Cerebellar cortex (tissue), 1 donor: ENCODE results near the gene RBMXL3.
"Not testable (repeated sequence)": the region's sequence is repeated elsewhere in the genome, so short reads cannot be mapped to it uniquely, and the experiment has no call there.

Experiments used
- DNase-seq: peaks from one replicate; pipeline ENCODE4 v3.0.0-alpha.2; 2015; ENCODE audit warnings: low spot score

The RBMXL3 gene

DNA sequence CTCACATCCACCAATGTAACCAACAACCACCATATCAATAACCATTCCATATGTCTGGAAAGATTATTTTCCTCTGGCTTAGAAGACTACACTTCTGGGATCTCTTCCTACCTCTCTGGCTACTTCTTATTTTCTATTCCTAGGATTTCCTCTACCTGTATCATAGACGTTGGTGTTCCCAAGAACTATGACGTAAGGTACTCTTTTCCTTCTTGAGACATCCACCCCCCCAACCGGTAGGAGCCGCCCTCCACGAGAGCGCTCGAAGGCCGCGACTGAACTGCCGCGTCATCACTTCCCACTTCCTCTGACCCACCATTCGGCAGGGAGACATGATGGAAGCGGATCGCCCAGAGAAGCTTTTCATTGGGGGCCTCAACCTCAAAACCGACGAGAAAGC lies at the start of gene RBMXL3:
RBMXL3 (plus strand) TSS at position 301 of the 400 bp plus-strand sequence; CDS start at position 333, 32 bp downstream.
- DNase-seq: no peak

DNA sequence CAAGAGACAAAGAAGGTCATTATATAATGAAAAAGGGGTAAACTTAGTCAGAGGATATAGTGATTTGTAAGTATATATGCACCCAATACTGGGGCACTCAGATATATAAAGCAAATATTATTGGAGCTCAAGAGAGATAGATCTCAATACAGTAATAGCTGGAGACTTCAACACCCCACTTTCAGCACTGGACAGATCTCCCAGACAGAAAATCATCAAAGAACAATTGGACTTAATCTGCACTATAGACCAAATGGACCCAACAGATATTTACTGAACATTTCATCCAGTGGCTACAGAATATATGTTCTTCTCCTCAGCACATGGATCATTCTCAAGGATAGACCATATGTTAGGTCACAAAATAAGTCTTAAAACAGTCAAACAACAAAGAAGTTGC lies 47.2 kb upstream of the RBMXL3 start:
- DNase-seq: no peak

DNA sequence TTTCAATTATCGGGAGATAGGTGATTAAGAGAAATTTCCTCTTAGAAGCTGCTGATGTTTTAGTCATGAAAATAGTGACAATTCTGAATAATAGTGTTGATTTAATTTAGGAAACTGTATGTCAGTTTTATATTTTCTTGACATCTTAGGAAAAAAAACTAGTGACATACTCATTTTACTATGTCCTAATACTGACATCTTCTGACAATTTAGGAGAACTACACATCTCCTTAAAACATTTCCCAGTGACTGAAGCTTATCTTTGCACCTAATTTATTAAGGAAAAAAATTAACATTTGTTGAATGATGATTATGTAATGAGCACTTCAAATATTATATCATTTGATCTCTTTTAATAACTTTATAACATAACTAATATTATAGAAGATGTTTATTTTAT lies 42.0 kb upstream of the RBMXL3 start:
- DNase-seq: peak; percentile 6

DNA sequence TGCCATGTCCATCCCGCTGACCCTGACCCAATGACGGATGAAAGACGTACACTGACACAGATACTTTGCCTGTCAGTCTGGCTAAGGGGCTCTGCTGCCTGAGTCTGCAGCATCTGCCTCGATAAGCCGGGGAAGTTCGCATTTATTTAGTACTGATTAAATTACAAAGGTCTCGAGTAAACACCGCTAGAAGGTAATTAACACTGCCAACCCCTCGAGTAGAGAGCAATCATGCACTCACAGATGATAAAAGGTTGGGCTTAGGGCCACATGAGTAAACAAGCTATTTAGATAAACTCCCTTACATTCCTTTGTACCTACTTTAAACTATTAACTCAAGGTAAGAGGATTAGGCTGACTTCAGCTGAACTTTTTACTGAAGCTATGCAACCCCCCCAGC lies 16.0 kb upstream of the RBMXL3 start:
- DNase-seq: no peak

DNA sequence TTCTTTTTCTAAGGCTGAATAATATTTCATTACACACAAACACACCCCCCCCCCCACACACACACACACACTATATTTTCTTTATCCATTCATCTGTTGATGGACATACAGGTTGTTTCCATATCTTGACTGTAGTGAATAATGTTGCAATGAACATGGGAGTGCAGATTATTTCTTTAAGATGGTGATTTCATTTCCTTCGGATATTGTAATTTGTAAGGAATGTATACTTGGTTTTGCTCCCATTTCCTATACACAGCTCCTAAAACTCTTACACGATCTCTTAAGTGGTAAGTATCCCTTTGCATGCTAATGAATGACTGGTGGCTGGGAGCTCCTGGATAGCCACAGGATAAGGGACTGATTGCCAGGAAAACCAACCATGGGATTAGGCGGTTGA lies 14.7 kb upstream of the RBMXL3 start:
- DNase-seq: no peak

DNA sequence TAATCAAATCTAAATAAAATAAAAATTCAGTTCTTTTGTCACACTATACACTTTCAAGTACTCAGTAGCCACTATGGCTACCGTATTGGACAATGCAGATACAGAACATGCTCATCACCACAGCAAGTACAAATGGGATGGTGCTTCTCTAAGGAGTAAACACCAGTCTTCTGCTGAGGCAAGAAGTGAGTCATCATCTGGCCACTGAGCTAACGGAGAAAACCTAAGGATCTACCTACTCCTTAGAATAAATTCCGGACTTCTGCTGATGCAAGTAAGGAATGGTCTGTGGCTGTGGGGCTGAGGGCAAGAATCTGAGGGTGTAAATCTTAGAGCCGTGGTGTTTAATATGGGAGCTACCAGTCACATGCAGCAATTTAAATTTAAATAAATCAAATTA lies 11.3 kb upstream of the RBMXL3 start:
- no peak for DNase-seq

DNA sequence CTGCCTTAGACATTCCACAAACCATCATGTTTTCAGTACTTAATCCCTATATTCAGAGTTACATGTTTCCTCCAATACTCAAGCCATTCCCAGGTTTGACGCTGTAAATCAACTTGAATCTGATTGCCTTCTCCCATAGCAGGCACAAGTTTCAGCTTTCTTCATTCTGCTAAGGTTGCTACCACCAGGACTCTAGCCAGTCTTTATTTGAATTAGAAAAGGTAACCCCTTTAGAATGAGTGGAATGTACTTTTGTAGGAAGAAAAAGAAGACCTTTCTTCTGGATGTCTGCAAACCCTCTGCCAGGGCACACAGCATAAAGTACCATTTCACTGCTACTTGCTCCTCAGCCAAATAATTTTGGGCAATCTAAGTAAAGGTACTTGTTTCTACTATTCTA lies 10.7 kb upstream of the RBMXL3 start:
- no peak for DNase-seq

DNA sequence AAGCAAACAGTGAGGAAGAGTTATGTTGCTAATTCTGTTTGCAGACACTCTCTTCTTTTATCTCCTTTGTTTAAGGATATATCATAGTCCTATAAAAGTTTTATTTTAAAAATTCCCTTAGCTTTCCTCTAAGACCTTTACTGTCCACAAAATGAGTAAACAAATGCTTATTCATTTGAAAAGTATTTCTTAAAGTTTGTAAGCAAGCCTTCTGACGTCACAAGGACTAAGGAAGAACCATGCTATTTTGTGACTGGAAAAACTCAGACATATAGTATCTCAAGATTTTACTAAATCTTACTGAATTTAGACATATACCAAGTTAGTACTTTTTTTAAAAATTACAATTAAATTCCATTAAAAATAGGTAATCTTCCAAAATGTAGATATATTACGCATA lies 5.2 kb upstream of the RBMXL3 start:
- DNase-seq: no peak

DNA sequence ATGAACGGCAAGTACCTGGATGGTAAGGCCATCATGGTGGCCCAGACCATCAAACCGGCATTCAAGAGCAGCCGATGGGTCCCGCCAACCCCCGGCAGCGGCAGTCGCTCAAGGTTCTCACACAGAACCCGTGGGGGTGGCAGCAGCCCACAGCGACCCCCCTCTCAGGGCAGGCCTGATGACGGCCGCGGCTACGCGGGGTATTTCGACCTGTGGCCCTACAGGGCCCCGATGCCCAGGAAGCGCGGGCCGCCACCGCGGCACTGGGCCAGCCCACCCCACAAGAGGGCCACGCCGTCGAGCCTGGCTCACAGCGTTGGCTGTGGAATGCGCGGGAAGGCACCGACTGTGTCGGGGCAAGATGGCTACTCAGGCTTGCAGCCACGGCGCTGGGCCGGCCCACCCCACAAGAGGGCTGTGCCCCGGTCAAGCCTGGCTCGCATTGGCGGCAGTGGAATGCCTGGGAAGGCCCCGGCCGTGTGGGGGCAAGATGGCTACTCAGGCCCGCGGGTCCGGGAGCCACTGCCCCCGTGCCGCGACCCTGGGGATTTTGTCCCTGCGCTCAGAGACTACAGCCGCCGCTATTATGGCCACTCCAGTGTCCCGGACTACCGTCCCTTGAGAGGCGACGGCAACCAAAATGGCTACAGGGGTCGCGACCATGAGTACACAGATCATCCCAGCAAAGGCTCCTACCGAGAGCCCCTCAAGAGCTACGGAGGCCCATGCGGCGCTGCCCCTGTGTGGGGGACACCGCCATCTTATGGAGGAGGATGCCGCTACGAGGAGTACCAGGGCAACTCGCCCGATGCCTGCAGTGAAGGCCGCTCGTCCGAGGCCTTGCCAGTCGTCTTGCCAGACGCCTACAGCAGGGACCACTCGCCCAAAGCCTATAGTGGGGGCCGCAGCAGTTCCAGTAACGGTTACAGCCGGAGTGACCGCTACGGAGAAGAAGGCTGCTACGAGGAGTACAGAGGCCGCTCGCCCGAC lies 731 bp downstream of the RBMXL3 start:
- no peak for DNase-seq

DNA sequence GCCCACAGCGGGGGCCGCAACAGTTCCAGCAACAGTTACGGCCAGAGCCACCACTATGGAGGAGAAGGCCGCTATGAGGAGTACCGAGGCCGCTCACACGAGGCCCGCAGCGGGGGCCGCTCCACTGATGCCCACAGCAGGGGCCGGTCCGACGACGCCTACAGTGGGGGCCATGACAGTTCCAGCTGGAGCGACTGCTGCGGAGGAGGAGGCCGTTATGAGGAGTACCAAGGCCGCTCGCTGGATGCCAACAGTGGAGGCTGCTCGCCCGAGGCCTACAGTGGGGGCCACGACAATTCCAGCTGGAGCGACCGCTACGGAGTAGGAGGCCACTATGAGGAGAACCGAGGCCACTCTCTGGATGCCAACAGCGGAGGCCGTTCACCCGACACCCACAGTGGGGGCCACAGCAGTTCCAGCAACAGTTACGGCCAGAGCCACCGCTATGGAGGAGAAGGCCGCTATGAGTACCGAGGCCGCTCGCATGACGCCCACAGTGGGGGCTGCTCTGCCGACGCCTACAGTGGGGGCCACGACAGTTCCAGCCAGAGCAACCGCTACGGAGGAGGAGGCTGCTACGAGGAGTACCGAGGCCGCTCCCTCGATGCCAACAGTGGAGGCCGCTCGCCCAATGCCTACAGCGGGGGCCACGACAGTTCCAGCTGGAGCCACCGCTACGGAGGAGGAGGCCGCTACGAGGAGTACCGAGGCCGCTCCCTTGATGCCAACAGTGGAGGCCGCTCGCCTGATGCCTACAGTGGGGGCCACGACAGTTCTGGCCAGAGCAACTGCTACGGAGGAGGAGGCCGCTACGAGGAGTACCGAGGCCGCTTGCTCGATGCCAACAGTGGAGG lies 1.7 kb downstream of the RBMXL3 start:
- no peak for DNase-seq

DNA sequence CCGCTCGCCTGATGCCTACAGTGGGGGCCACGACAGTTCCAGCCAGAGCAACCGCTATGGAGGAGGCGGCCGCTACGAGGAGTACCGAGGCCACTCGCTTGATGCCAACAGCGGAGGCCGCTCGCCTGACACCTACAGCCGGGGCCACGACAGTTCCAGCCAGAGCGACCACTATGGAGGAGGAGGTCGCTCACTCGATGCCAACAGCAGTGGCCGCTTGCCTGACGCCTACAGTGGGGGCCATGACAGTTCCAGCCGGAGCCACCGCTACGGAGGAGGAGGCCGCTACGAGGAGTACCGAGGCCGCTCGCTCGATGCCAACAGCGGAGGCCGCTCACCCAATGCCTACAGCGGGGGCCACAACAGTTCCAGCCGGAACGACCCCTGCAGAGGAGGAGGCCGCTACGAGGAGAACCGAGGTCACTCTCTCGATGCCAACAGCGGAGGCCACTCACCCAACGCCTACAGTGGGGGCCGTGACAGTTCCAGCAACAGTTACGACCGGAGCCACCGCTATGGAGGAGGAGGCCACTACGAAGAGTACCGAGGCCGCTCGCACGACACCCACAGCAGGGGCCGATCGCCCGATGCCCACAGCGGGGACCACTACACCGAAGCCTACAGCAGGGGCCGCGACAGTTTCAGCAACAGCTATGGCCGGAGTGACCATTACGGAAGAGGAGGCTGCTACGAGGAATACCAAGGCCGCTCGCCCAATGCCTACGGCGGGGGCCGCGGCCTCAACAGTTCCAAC lies 2.5 kb downstream of the RBMXL3 start:
- no peak for DNase-seq

DNA sequence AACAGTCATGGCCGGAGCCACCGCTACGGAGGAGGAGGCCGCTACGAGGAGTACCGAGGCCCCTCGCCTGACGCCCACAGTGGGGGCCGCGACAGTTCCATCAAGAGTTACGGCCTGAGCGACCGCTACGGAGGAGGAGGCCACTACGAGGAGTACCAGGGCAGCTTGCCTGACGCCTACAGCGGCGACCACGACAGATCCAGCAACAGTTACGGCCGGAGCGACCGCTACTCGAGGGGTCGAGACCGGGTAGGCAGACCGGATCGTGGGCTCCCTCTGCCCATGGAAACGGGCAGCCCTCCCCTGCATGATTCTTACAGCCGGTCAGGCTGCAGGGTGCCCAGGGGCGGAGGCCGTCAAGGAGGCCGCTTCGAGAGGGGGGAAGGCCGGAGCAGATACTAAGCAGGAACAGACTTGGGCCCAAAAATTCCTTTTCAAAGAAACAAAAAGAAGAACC lies 3.1 kb downstream of the RBMXL3 start:
- DNase-seq: no peak

DNA sequence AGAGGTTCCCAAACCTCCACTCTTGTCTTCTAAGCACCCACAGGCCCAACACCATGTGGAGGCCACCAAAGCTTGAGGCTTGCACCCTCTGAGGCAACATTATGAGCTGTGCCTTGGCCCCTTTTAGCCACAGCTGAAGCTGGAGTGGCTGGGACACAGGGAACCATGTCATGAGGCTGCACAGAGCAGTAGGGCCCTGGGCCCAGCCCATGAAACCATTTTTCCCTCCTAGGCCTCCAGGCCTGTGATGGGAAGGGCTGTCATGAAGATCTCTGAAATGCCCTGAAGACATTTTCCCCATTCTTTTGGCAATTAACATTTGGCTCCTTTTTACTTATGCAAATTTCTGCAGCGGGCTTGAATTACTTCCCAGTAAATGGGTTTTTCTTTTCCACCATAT lies 14.8 kb downstream of the RBMXL3 start:
- DNase-seq: no peak

DNA sequence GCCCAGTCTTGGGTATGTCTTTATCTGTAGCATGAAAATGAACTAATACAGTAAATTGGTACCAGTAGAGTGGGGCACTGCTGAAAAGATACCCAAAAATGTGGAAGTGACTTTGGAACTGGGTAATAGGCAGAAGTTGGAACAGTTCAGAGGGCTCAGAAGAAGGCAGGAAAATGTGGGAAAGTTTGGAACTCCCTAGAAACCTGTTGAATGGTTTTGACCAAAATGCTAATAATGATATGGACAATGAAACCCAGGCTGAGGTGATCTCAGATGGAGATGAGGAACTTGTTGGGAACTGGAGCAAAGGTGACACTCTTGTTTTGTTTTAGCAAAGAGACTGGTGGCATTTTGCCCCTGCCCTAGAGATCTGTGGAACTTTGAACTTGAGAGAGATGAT lies 20.3 kb downstream of the RBMXL3 start:
- DNase-seq: not testable (repeated sequence)

DNA sequence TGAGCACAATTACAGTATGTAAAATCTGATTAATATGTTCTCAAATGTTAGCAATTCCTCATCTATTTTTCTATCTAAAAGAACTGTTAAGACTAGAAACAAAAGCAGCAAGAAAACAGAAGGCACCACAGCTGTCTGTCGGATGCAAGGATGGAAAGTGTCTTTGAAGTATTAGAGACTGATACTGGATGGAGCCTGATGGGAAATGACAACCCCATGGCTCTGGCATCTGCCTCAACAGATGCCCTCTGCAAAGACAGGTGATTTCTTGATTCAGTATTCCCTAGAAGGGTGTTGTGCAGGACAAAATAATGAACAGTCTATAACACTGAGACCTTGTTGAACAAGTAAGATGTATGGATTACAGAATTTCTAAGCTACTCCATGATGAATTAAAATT lies 24.9 kb downstream of the RBMXL3 start:
- DNase-seq: no peak

DNA sequence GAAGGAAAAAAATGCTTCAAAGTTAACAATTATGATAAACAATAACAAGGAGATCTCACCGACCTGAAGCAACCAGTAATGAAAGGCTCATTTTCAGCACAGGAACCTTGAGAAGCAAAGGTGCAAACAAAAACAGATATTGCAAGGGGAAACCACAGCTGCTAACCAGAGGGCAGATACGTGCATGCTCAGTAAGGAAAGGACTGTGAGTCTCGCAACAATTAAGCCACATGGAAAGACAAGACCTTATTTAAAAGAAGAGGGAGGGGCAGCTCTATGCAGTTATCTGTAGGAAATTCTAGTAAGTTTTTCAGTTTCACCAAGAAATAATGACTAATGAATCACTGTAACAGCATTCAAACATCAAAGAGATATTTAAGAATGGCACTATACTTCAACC lies 25.4 kb downstream of the RBMXL3 start:
- no peak for DNase-seq

DNA sequence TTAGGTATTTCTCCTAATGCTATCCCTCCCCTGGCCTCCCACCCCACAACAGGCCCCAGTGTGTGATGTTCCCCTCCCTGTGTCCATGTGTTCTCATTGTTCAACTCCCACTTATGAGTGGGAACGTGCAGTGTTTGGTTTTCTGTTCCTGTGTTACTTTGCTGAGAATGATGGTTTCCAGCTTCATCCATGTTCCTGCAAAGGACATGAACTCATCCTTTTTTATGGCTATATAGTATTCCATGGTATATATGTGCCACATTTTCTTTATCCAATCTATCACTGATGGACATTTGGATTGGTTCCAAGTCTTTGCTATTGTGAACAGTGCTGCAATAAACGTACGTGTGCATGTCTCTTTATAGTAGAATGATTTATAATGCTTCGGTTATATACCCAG lies 28.1 kb downstream of the RBMXL3 start:
- not testable (repeated sequence) for DNase-seq

DNA sequence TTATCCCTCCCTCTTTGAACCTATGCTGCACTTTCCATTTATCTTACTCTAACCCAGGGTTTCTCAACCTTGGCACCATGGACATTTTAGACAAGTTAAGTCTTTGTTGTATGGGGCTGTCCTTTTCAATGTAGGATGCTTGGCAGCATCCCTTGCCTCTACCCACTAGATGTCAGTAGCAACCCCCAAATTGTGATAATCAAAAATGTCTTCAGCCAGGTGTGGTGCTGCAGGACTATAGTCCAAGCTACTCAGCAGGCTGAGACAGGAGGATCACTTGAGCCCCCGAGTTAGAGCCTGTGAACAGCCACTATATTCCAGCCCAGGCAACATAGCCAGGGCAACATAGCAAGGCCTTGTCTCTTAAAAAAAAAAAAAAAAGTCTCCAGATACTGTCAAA lies 37.7 kb downstream of the RBMXL3 start:
- peak; percentile 57 for DNase-seq

DNA sequence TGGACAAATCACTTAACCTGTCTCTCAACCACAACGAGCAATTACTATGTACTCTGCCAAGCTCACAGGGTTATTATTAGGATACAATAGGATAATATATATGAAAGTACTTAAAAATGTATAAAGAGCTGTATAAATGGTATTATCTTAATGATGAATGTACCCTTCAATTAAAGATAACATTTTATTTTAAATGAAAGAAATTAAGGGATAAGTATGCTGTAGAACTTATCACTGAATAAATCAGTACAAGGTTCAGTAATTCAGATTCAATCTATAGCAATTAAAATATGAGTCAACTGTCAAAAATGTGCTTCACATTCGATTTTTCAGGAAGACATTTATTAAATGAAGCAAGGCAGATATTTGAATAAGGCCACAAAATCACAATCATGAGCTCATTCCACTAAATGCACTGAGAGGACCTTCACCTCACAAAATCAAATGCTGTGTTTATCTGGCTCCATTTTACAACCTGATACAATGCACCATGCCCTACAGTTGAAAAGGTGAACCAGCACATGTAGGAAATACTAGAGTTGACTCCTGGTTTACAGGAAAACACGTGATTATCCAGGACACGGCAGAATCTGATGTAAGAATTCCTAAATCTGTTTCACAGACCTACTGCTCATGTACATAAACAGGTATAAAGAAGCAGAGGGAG lies 40.3 kb downstream of the RBMXL3 start:
- DNase-seq: no peak

DNA sequence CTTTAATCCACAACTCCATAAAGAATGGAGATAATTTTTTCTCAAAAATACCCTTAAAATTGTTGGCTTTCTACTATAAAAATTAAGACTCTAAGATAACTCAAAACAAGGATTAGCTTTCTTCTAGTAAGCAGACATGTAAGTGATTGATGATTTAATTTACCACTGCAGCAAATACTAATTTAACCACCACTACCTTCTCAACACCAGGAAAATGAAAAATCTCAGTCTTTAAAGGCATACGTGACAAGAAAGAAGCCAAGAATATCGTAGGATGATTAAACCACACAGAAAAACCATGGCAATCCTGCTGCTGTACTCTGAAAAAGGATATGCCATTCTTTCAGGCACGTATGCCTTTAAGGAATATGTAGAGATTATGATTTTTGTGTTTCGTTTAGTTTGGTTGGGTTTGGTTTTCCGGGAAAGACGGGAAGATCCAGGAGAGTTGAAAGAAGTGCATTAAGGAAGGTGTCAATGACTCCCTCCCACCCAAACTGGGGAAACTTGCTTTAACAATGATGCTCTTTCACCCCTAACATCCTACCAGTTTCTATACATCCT lies 43.8 kb downstream of the RBMXL3 start:
- DNase-seq: no peak
